ENCODE data around the gene CRTAP. TPM values are rescaled to one million over a fixed set of nuclear protein-coding genes. Genes with fewer than 3 reads are reported as not detected.

Gene CRTAP

DNA sequence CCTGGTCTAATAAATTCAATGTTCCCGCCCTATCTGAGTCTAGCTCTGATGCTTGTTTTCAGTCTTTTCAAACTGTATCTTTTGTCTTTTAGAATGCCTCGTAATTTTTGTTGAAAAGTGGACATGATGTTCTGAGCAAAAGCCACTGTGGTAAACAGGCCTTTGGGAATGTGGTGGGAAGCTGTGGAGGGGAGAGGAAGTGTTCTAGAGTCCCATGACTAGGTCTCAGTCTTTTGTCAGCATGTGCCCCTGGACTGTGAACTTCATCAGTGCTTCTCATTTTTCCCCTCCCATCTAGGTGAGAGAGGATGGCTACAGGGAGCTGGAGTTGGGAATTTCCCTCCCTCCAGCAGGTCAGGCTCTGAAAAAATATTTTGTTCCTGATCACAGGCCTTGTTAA lies 71.0 kb downstream of the CRTAP start:
- Histone ChIP-seq H3K9me3 (replicated peaks; ENCODE audit: low read length) (no peaks in the 10 kb centered on the region), H3K4me2 (ENCODE audit: low read length) (no peak overlapping the region), H3K9ac (ENCODE audit: low read depth, low read length) (no peak overlapping the region), H3K36me3 (ENCODE audit: insufficient read depth, low read length) (no peaks in the 10 kb centered on the region), H3K4me3 (ENCODE audit: low read length) (no peak overlapping the region), H3K27me3 (ENCODE audit: control insufficient read depth, insufficient read depth, low read length) (no peaks in the 10 kb centered on the region), H3K4me1 (ENCODE audit: control insufficient read depth, insufficient read depth, low read length) (no peaks in the 10 kb centered on the region)

DNA sequence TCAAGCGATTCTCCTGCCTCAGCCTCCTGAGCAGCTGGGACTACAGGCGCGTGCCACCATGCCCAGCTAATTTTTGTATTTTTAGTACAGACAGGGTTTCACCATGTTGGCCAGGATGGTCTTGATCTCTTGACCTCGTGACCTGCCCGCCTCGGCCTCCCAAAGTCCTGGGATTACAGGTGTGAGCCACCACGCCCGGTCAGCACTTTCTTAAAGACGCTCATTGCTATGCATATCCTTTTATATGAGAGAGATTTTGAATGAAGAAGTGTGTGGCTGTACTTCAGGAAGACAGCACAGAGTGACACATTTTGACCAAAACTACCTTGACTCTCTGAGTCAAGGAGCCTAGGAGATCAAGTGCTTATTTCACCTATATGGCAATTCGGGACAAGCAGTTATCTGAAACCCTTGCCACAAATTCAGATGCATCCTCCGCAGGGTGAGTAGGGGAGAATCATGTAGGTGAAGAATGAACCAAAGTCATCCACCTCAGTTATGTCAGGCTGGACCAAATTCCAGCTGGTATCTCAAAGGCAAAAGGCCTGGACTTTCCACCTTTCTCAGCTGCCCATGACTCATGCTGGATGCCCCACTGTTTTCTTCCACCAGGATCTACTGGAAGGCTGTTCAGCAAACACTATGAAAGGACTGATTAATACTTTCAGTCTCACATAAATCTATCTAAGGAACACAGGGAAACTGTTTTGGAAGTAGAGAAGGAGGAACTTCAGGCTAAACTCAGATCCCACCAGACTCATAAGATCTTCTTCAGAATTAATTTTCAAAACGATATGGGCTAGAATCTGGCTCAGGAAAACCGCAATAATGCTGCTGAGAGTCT lies 72.9 kb downstream of the CRTAP start:
- H3K4me1 ChIP-seq (ENCODE audit: control insufficient read depth, insufficient read depth, low read length) = no peaks in the 10 kb centered on the region
- no peak overlapping the region for H3K9ac ChIP-seq (ENCODE audit: low read depth, low read length)
- H3K4me2 ChIP-seq (ENCODE audit: low read length) = no peak overlapping the region
- H3K36me3 ChIP-seq (ENCODE audit: insufficient read depth, low read length) = no peaks in the 10 kb centered on the region
- H3K27me3 ChIP-seq (ENCODE audit: control insufficient read depth, insufficient read depth, low read length) = no peaks in the 10 kb centered on the region
- no peak overlapping the region for H3K4me3 ChIP-seq (ENCODE audit: low read length)
- no peaks in the 10 kb centered on the region for H3K9me3 ChIP-seq (replicated peaks; ENCODE audit: low read length)

DNA sequence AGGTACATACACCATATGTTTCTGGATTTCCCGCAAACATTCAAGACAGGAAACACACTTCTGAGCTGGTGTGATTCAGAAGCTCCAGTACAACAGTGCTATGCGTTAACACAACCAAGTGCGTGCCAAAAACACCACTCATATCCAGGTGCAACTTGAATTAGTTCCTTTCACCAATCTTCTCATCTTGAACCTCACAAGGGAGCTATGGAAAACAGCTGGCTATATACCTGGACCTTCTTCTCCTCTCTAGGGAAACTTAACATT lies 73.5 kb downstream of the CRTAP start:
- no peaks in the 10 kb centered on the region for H3K27me3 ChIP-seq (ENCODE audit: control insufficient read depth, insufficient read depth, low read length)
- no peak overlapping the region for H3K4me3 ChIP-seq (ENCODE audit: low read length)
- no peak overlapping the region for H3K4me2 ChIP-seq (ENCODE audit: low read length)
- no peaks in the 10 kb centered on the region for H3K9me3 ChIP-seq (replicated peaks; ENCODE audit: low read length)
- H3K4me1 ChIP-seq (ENCODE audit: control insufficient read depth, insufficient read depth, low read length) = no peaks in the 10 kb centered on the region
- H3K36me3 ChIP-seq (ENCODE audit: insufficient read depth, low read length) = no peaks in the 10 kb centered on the region
- no peak overlapping the region for H3K9ac ChIP-seq (ENCODE audit: low read depth, low read length)

DNA sequence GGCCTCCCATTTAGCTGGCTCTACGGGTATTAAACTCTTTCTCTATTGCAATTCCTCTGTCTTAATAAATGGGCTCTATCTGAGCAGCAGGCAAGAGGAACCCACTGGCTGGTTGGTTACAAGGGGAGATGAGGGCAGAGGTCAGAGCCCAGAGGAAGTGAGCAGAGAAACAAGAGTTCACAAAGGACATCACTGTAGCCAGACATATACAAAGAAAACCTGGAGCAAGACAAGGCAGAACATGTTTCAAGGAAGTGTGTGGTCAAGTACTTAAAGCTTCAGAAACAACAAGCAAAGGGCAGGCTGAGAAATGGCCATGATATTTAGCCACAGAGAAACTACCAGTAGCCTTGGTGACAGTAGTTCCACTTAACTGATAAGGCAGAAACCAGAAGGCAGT lies 80.5 kb downstream of the CRTAP start:
- Histone ChIP-seq H3K27me3 (ENCODE audit: control insufficient read depth, insufficient read depth, low read length) (no peaks in the 10 kb centered on the region), H3K36me3 (ENCODE audit: insufficient read depth, low read length) (no peaks in the 10 kb centered on the region), H3K4me3 (ENCODE audit: low read length) (no peak overlapping the region), H3K9me3 (replicated peaks; ENCODE audit: low read length) (no peaks in the 10 kb centered on the region), H3K4me2 (ENCODE audit: low read length) (no peak overlapping the region), H3K4me1 (ENCODE audit: control insufficient read depth, insufficient read depth, low read length) (no peaks in the 10 kb centered on the region), H3K9ac (ENCODE audit: low read depth, low read length) (no peak overlapping the region)

DNA sequence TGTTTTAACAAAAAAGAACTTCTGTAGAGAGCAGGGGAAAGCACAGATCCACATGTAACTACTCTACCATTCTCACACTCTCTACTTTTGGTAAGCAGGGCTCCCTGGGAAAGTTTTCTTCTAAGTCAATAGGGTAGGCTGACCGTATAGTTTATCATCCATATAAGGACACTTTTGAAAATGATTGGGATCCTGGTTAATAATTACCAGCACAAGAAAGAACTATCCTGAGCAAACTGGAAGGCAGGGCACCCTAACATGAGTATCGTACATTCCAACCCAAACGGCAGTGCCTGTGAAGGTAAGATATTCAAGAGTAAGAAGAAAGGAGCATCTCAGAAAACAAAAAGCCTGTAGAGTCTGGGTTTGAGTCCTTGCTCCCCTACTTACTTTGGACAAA lies 82.7 kb downstream of the CRTAP start:
- no peaks in the 10 kb centered on the region for H3K4me1 ChIP-seq (ENCODE audit: control insufficient read depth, insufficient read depth, low read length)

More for the DNA sequence above, 82.7 kb downstream of the CRTAP start:
- no peak overlapping the region for H3K4me3 ChIP-seq (ENCODE audit: low read length)
- H3K27me3 ChIP-seq (ENCODE audit: control insufficient read depth, insufficient read depth, low read length) = no peaks in the 10 kb centered on the region
- no peak overlapping the region for H3K9ac ChIP-seq (ENCODE audit: low read depth, low read length)
- no peak overlapping the region for H3K4me2 ChIP-seq (ENCODE audit: low read length)
- no peaks in the 10 kb centered on the region for H3K36me3 ChIP-seq (ENCODE audit: insufficient read depth, low read length)
- no peaks in the 10 kb centered on the region for H3K9me3 ChIP-seq (replicated peaks; ENCODE audit: low read length)

Small RNAs within 50 kb of the gene (small RNA-seq; reads per million reads assigned to genes)
- not detected for gene AC123900.1
- not detected for gene RN7SL296P
- gene SUMO2P10 = not detected

All from skeletal muscle satellite cell (primary cell).